CD4-positive, alpha-beta T cell treated with Interleukin-12 subunit alpha and Interleukin-12 subunit beta, for 1 hour (primary cell): ENCODE results near the gene SURF6.
"Not testable (repeated sequence)": the region's sequence is repeated elsewhere in the genome, so short reads cannot be mapped to it uniquely, and the experiment has no call there.

ENCODE experiments used
- DNase-seq: peaks from one replicate; pipeline ENCODE4 v3.0.0-alpha.2; 2020

Gene SURF6

DNA sequence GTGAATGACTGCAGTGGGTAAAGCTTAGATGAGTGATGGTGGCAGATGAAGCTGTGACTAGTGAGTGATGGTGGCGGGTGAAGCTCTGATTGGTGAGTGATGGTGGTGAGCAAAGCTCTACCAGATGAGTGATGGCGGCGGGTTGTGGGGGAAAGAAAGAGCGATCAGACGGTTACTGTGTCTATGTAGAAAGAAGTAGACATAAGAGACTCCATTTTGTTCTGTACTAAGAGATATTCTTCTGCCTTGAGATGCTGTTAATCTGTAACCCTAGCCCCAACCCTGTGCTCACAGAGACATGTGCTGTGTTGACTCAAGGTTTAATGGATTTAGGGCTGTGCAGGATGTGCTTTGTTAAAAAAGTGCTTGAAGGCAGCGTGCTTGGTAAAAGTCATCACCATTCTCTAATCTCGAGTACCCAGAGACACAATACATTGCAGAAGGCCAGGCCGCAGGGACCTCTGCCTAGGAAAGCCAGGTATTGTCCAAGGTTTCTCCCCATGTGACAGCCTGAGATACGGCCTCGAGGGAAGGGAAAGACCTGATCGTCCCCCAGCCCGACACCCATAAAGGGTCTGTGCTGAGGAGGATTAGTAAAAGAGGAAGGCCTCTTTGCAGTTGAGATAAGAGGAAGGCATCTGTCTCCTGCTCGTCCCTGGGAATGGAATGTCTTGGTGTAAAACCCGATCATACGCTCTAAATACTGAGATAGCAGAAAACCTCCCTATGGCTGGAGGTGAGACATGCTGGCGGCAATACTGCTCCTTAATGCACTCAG, 52.5 kb downstream of the SURF6 start:
- not testable (repeated sequence) for DNase-seq

DNA sequence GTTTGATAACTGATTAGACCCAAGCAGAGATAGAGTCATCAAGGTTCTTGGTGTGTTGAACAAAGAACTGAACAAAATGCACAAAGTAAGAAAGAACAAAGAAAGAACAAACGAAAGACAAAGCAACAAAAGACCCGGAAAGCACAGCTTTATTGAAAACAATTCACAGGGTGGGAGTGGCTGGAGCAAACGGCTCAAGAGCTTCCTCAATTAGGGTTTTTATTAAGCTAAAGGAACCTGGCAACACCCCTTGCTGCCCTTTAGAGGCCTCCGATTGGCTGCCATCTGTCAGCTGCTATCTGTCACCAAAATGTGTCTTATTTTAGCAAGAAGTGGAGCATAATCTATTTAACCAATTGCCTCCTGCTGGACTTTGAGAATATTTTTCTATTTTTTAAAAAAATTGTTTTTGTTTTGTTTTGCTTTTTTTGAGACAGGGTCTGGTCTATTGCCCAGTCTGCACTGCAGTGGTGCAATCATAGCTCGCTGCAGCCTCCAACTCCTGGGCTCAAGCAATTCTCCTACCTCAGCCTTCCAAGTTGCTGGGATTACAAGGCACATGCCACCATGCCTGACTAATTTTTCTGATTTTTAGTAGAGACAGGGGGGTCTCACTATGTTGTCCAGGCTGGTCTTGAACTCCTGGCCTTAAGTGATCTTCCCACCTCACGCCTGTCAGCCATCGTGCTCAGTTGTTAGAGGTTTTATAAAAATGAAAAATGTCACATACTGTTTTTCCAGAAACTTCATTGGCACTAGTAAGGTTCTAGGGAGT, 53.3 kb downstream of the SURF6 start:
- DNase-seq, result no peak

DNA sequence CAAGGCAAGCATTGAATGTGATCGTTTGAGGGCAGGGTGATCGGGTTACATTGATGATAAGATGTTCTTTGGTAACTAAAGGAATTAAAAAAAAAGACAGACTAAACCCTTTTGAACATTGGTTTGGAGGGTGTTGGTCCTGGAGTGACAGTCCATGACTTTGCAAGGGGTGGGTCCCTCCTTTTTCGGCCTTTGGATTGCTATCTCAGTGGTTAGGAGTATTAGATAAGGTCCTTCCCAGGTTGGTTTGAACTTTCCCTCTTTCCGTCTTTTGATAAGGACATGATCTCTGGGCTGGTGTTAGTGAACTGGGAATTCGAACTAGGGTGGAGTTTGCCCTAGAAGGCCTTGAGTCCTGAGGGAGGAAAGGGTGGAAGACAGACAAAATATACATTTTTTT, 55.6 kb downstream of the SURF6 start:
- DNase-seq, result no peak
